Purkinje cell (primary cell): ENCODE measurements around the gene TERT. TPM values are rescaled to one million over a fixed set of nuclear protein-coding genes. Genes with fewer than 3 reads are reported as not detected.

Experiments used
- polyA plus RNA-seq: library from polyadenylated mRNA; unstranded; fragments of >200 nt; fragmentation: Nextera tagmentation; gene quantifications from 2 replicates; pipeline ENCODE4 v1.2.1, GENCODE V29; 2014

Gene TERT
- polyA plus RNA-seq = not detected in 2 replicates

GRCh38 chr5:1294835-1295649 is at the start of gene TERT:
TSS of gene TERT (minus strand) at chr5:1295068. CDS start at chr5:1294989, 79 bp downstream.

GRCh38 chr5:1225081-1225480 is 69.8 kb downstream of the TERT start, which contains the start of gene SLC6A18:
TSS of gene SLC6A18 (plus strand) at chr5:1225381. CDS start at chr5:1225478, 97 bp downstream.

Other genes with a start within 250 kb of the TERT start
- gene SLC12A7, start 183.0 kb downstream of the TERT start, polyA plus RNA-seq = not detected in 2 replicates
- gene SLC6A19, start 93.5 kb downstream of the TERT start, polyA plus RNA-seq = not detected in 2 replicates
- gene SLC6A18, start 69.7 kb downstream of the TERT start, polyA plus RNA-seq = not detected in 2 replicates
- gene CLPTM1L, start 50.0 kb upstream of the TERT start, polyA plus RNA-seq = 18.5 and 21.6 TPM in 2 replicates
- gene SLC6A3, start 150.4 kb upstream of the TERT start, polyA plus RNA-seq = not detected in 2 replicates
- gene LPCAT1, start 228.9 kb upstream of the TERT start, polyA plus RNA-seq = 2.6 and 6.9 TPM in 2 replicates